Measurements from ENCODE around the gene GRK5.

Gene GRK5

GRCh38 chr10:119245272-119245671 is 37.9 kb downstream of the GRK5 start:
- peaks cover 2% of the 10 kb centered on the region for H3K36me3 Mint-ChIP-seq (ENCODE audit: low read depth)
- H3K27ac Mint-ChIP-seq = no peak overlapping the region
- H3K9me3 Mint-ChIP-seq = no peaks in the 10 kb centered on the region
- H3K4me3 Mint-ChIP-seq = no peak overlapping the region
- H3K4me1 Mint-ChIP-seq = peaks cover 17% of the 10 kb centered on the region
- no peaks in the 10 kb centered on the region for H3K27me3 Mint-ChIP-seq
- DNase-seq (no peak), ATAC-seq (no peak)

GRCh38 chr10:119246862-119247549 is 39.6 kb downstream of the GRK5 start:
- Mint-ChIP-seq H3K36me3 (ENCODE audit: low read depth) (peaks cover 2% of the 10 kb centered on the region), H3K4me1 (peaks cover 21% of the 10 kb centered on the region), H3K27me3 (no peaks in the 10 kb centered on the region), H3K9me3 (no peaks in the 10 kb centered on the region), H3K27ac (no peak overlapping the region), H3K4me3 (no peak overlapping the region)
- ATAC-seq (no peak), DNase-seq (no peak)

DNA sequence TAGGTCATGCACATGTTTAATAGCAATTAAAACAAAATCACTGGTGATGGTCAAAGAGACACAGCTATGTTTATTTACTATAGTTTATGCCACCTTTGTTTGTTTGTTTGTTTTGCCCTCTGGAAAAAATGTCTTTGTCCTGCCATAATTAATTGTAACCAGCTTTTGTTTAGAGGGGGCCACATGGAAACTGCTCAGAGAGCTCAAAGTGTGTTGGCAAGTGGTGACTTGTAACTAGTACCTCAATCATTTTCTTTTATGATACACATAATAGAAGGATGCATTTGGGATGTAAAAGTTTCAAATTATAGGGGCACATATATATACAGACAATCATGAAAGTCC is 40.2 kb downstream of the GRK5 start:
- no peak overlapping the region for H3K27ac Mint-ChIP-seq
- no peaks in the 10 kb centered on the region for H3K9me3 Mint-ChIP-seq
- no peak overlapping the region for H3K4me3 Mint-ChIP-seq
- no peaks in the 10 kb centered on the region for H3K27me3 Mint-ChIP-seq
- peaks cover 2% of the 10 kb centered on the region for H3K36me3 Mint-ChIP-seq (ENCODE audit: low read depth)
- ATAC-seq (no peak), DNase-seq (no peak)
- peaks cover 21% of the 10 kb centered on the region for H3K4me1 Mint-ChIP-seq

- Mint-ChIP-seq H3K4me3 (no peak overlapping the region), H3K27me3 (no peaks in the 10 kb centered on the region), H3K9me3 (no peaks in the 10 kb centered on the region), H3K36me3 (ENCODE audit: low read depth) (no peaks in the 10 kb centered on the region), H3K4me1 (peaks cover 25% of the 10 kb centered on the region), H3K27ac (no peak overlapping the region)
- ATAC-seq (no peak), DNase-seq (no peak)
These were observed 40.8 kb downstream of the GRK5 start for GRCh38 chr10:119248184-119248583.

DNA sequence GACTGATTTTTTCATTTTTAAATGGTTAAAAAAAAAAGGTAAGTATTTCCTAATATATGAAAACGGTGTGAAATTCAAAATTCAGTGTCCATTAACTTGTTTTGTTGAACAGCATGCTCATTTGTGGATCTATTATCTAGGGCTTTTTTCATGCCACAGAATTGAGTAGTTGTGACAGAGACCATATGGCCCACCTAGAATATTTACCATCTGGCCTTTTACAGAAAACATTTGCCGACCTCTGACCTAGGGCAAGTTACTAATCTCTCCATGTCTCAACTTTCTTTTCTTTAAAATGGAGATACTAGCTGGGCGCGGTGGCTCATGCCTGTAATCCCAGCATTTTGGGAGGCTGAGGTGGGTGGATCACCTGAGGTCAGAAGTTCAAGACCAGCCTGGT is 41.3 kb downstream of the GRK5 start:
- H3K4me3 Mint-ChIP-seq = no peak overlapping the region
- H3K27me3 Mint-ChIP-seq = no peaks in the 10 kb centered on the region
- no peaks in the 10 kb centered on the region for H3K36me3 Mint-ChIP-seq (ENCODE audit: low read depth)
- H3K9me3 Mint-ChIP-seq = no peaks in the 10 kb centered on the region
- ATAC-seq (no peak), DNase-seq (no peak)
- peaks cover 27% of the 10 kb centered on the region for H3K4me1 Mint-ChIP-seq
- H3K27ac Mint-ChIP-seq = no peak overlapping the region

- ATAC-seq (peak; percentile 45), DNase-seq (no peak)
- H3K27me3 Mint-ChIP-seq = no peaks in the 10 kb centered on the region
- H3K4me3 Mint-ChIP-seq = no peak overlapping the region
- H3K9me3 Mint-ChIP-seq = no peaks in the 10 kb centered on the region
- H3K4me1 Mint-ChIP-seq = peaks cover 38% of the 10 kb centered on the region
- H3K27ac Mint-ChIP-seq = no peak overlapping the region
- H3K36me3 Mint-ChIP-seq (ENCODE audit: low read depth) = no peaks in the 10 kb centered on the region
These were observed 43.4 kb downstream of the GRK5 start for GRCh38 chr10:119250641-119251314.

- no peak for ATAC-seq
- no peak for DNase-seq
- Mint-ChIP-seq H3K4me3 (no peak overlapping the region), H3K4me1 (peaks cover 38% of the 10 kb centered on the region), H3K36me3 (ENCODE audit: low read depth) (no peaks in the 10 kb centered on the region), H3K9me3 (no peaks in the 10 kb centered on the region), H3K27ac (no peak overlapping the region), H3K27me3 (no peaks in the 10 kb centered on the region)
These were observed 43.9 kb downstream of the GRK5 start for GRCh38 chr10:119251315-119251708.

DNA sequence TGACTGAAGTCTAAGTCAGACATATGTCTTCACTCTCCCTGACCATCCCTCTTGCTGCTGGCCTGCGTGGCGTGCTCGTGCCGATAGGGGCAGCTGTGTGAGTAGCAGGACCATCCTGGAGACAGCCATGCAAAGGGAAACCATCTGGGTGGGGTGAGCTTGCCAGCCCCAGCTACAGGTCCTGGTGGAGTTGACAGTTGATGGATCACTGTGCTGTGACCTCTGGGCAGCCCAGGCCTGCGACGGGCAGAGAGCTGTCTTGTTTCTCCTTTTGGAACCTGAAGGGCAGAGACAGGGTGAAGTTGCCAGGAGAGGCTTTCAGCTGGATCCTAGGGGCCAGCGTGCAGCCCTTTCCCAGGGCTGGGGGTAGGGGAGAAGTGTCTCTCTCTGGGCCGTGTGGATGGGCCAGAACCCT is 44.7 kb downstream of the GRK5 start:
- ATAC-seq (no peak), DNase-seq (no peak)
- Mint-ChIP-seq H3K9me3 (no peaks in the 10 kb centered on the region), H3K27me3 (no peaks in the 10 kb centered on the region), H3K4me1 (peaks cover 38% of the 10 kb centered on the region), H3K4me3 (no peak overlapping the region), H3K36me3 (ENCODE audit: low read depth) (peaks cover 4% of the 10 kb centered on the region), H3K27ac (no peak overlapping the region)

GRCh38 chr10:119252470-119253151 is 45.2 kb downstream of the GRK5 start:
- Mint-ChIP-seq H3K4me3 (no peak overlapping the region), H3K27me3 (no peaks in the 10 kb centered on the region), H3K9me3 (no peaks in the 10 kb centered on the region), H3K4me1 (peaks cover 38% of the 10 kb centered on the region), H3K27ac (peak overlapping the region; percentile 73), H3K36me3 (ENCODE audit: low read depth) (peaks cover 4% of the 10 kb centered on the region)
- no peak for DNase-seq
- ATAC-seq = no peak

DNA sequence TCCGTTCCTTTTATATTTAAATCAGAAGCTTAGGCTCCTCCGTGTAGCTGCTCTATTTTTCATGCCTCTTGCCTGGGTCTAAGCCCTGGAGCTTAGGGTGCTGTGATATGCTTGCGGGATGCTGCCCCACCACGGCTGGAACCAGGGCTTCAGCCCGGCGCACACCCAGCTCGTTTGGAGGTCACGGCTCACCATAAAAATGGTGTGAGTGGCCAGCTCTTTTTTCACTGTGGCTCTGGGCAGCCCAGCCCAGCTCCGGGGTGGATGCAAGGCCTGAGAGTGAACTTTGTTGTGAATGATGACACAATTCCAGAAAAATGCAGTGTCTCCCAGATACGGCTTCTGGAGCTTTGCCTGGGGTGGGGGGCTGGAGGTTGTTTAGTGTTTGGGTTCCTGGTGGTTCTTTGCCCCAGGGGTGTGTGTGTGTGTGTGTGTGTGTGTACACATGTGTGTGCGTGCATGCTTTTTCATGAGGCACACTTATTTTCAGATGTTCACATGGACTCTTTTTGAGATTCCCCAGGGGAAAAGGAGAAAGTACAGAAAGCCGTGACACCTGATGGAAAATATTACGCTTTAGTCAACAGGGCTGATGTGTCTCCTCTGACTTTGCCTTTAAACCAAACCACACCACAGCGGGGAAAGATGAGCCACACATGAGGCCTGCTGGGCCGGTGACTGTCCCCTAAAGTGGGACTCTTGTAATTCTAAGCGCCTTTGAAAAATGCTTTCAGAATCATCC is 46.2 kb downstream of the GRK5 start:
- Mint-ChIP-seq H3K9me3 (no peaks in the 10 kb centered on the region), H3K36me3 (ENCODE audit: low read depth) (peaks cover 4% of the 10 kb centered on the region), H3K4me1 (peaks cover 42% of the 10 kb centered on the region), H3K27me3 (no peaks in the 10 kb centered on the region), H3K27ac (peak overlapping the region; percentile 88), H3K4me3 (peak overlapping the region; percentile 21)
- ATAC-seq (peak; percentile 98), DNase-seq (peak; percentile 66)

DNA sequence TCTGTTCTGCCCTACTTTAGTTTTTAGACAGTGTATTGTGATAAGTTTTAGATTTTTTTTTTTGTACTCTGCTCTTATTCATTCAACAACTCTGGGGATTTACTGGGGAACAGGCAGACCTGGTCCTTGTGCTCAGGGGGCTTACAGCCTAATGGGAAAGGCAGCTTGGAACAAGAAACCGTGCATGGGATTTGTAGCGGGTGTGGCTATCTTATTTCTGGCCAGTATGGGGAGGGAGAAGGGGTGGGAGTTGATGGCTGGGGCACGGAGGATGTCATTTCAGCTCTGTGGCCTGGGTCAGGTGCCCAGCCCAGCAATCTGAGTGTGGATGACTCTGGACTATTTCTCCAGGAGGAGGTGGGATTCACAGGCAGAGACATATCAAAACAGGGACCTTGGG is 47.0 kb downstream of the GRK5 start:
- Mint-ChIP-seq H3K9me3 (no peaks in the 10 kb centered on the region), H3K4me3 (peak overlapping the region; percentile 21), H3K4me1 (peaks cover 42% of the 10 kb centered on the region), H3K27me3 (no peaks in the 10 kb centered on the region), H3K36me3 (ENCODE audit: low read depth) (peaks cover 4% of the 10 kb centered on the region), H3K27ac (peak overlapping the region; percentile 88)
- ATAC-seq (no peak), DNase-seq (no peak)

DNA sequence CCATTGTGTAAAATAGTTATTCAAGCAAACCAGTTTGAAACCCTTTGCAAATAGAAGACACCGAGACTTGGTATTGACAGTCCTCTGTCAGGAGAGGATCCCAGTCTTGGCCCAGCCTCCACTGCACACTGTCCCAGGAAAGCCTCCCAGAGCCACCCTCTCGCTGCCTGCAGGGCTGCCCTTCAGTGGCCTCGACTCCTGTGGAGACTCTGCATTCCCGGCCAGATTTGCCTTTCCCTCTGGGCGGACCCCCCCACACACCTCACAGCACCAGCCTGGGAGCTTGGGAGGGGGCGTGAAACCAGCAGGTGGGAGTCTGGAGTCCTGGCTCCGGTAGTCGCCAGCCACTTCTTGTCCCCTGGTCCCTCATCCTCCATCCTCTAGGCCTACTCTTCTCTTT is 48.7 kb downstream of the GRK5 start:
- no peak overlapping the region for H3K27ac Mint-ChIP-seq
- peaks cover 34% of the 10 kb centered on the region for H3K4me1 Mint-ChIP-seq
- no peaks in the 10 kb centered on the region for H3K9me3 Mint-ChIP-seq
- no peak overlapping the region for H3K4me3 Mint-ChIP-seq
- no peak for DNase-seq
- H3K36me3 Mint-ChIP-seq (ENCODE audit: low read depth) = peaks cover 4% of the 10 kb centered on the region
- ATAC-seq = no peak
- no peaks in the 10 kb centered on the region for H3K27me3 Mint-ChIP-seq

DNA sequence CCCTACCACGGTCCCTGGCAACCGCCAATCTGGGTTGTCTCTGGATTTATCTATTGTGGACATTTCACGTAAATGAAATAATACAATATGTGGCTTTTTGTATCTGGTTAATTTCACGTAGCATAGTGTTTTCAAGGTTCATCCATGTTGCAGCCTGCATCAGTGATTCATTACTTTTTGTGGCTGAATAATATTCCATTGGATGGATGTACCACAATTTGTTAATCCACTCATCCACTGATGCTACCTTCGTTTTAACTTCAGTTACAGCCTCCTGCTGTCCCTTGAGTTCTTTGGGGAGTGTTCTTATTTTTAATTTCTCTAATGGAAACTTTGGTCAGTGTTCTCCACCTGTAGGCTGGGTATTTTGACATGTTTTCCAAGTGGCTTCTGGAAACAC is 49.5 kb downstream of the GRK5 start:
- Mint-ChIP-seq H3K4me3 (no peak overlapping the region), H3K36me3 (ENCODE audit: low read depth) (peaks cover 4% of the 10 kb centered on the region), H3K27ac (no peak overlapping the region), H3K4me1 (peaks cover 33% of the 10 kb centered on the region), H3K27me3 (no peaks in the 10 kb centered on the region), H3K9me3 (no peaks in the 10 kb centered on the region)
- no peak for ATAC-seq
- DNase-seq = no peak

DNA sequence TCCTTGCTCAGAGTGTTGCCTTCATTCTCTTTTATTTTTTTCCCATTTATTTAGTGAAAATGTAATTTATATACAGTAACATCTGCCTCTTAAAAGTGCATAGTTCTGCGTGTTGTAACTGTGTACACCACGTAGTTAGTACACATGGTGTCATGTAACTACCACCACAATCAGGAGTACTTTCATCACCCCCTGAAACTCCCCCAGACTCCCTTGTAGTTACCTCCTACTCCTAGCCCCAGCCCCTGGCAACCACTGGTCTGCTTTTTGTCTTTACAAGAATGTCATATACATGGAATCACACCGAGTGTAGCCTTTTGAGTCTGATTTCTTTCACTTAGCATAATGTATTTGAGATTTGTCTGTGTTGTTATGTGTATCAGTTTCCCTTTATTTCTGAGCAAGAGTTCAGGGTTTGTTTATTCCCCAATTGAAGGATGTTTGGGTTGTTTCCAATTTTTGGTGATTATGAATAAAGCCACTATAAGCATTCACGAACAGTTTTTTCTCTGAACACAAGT is 50.6 kb downstream of the GRK5 start:
- ATAC-seq (no peak), DNase-seq (no peak)
- Mint-ChIP-seq H3K9me3 (no peaks in the 10 kb centered on the region), H3K27ac (no peak overlapping the region), H3K4me1 (peaks cover 27% of the 10 kb centered on the region), H3K4me3 (no peak overlapping the region), H3K36me3 (ENCODE audit: low read depth) (peaks cover 4% of the 10 kb centered on the region), H3K27me3 (no peaks in the 10 kb centered on the region)
